GM18526 (cell line): ENCODE measurements around the gene SOCS3.

Source experiments
- POLR2A ChIP-seq: IDR thresholded peaks from 3 replicates; pipeline ENCODE4 v1.6.1; 2011; ENCODE audit not compliant: insufficient read length; ENCODE audit errors: extremely low read depth

The SOCS3 gene

DNA sequence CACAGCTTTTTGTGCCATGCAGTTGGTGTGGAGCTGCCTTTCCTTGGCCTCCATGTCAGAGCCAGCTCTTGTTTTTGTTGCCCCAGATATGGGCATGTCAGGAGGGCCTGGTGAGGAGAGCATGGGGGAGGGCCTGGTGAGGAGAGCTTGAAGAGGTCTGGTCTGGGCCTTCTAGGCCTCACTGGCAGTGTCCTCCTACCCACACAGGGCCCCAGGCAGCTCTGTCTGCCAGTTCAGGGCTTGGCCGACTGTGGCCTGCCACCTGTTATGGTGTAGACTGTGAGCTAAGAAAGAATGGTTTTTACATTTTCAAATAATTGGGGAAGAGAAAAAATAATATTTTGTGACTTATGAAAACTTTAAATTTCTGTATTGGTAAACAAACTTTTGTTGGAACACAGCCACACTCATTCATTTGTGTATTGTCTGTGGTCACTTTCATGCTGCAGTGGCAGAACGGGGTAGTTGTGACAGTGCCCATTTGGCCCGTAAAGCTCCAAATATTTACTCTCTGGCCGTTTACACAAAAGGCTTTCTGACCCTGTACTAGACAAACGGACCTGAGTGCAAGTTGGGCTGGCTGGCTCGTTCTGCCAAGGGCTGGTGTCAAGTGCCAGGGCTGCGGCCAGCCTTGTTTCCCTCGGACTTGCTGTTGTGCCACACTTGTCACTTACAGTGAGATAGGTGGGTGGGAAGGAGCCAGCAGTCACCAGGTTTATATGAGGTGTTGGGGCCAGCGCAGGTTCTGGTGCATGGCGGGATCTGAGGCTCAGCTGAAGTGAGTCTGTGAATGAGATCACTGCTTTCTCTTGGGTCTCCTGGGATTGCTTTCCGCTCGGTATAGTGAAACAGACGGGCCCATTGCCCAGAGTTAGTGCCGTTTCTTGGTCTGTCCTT, 36.8 kb upstream of the SOCS3 start:
- no peak for TF ChIP-seq POLR2A

GRCh38 chr17:78395155-78395554, 35.3 kb upstream of the SOCS3 start:
- no peak for TF ChIP-seq POLR2A

GRCh38 chr17:78394209-78394608, 34.3 kb upstream of the SOCS3 start:
- TF ChIP-seq POLR2A = no peak

DNA sequence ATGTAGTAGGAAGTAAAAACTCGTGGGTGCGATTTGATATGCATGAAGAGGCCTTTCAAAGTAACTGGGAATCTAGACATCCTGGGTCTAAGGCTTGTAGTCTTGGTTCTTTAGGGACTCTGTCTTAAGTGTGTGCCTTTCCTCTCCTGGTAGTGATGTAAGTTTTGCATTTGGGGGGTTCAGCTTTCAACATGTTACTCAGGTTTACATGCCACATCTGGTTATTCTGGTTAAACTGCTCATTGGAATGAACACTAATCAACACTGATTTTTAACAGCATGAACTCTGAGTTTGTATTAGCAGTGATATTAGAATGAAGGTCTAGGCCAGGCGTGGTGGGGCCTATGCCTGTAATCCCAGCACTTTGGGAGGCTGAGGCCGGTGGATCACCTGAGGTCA, 33.7 kb upstream of the SOCS3 start:
- TF ChIP-seq POLR2A = no peak

DNA sequence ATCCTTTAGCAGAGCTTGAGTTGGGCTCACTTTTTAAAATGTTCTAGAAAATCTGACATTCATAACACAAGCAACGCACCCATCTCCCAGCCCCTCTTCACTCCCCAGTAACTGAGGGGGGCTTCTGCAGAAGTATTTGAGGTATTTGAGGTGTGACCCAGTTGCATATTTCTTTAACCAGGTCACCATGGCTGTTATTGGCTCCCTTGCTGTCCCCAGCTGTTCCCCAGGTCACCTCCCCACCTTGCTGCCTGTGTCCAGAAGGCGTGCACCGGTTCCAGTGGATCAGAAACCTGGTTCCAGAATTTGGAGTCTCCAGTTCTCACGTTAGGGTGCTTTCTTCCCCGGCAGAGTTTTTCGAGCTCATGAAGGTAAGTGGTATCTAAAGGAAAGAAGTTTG, 32.4 kb upstream of the SOCS3 start:
- no peak for TF ChIP-seq POLR2A

DNA sequence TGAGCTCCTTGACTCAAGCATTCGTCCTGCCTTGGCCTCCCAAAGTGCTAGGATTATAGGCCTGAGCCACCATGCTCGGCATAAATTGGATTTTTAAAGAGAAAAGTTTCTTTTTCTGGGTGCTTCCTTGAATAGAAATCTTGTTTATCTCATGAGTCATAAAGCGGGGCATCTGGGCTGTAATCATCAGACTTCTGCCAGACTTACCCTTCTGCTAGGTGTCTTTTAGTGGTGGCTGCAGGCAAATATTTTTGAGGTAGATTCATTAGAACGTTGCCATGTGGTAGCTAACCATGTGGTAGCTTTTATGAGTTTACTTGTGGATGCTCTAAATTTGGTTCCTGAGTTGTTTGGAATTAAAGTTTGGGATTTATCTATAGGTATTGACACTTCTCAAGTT, 32.0 kb upstream of the SOCS3 start:
- no peak for TF ChIP-seq POLR2A

DNA sequence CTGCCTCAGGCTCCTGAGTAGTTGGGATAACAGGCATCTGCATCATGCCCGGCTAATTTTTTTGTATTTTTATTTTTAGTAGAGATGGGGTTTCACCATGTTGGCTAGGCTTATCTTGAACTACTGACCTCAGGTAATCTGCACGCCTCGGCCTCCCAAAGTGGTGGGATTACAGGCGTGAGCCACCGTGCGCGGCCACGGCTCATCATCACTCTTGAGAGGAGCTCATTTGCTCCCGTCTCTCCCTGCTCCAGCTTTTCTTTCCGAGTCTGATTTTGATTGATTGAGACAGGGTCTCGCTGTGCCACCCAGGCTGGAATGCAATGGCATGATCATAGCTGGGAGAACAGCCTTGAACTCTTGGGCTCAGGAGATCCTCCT, 31.2 kb upstream of the SOCS3 start:
- no peak for TF ChIP-seq POLR2A

GRCh38 chr17:78390241-78391050, 30.6 kb upstream of the SOCS3 start:
- no peak for TF ChIP-seq POLR2A

- no peak for TF ChIP-seq POLR2A
These were observed 28.4 kb upstream of the SOCS3 start for GRCh38 chr17:78387977-78388941.

DNA sequence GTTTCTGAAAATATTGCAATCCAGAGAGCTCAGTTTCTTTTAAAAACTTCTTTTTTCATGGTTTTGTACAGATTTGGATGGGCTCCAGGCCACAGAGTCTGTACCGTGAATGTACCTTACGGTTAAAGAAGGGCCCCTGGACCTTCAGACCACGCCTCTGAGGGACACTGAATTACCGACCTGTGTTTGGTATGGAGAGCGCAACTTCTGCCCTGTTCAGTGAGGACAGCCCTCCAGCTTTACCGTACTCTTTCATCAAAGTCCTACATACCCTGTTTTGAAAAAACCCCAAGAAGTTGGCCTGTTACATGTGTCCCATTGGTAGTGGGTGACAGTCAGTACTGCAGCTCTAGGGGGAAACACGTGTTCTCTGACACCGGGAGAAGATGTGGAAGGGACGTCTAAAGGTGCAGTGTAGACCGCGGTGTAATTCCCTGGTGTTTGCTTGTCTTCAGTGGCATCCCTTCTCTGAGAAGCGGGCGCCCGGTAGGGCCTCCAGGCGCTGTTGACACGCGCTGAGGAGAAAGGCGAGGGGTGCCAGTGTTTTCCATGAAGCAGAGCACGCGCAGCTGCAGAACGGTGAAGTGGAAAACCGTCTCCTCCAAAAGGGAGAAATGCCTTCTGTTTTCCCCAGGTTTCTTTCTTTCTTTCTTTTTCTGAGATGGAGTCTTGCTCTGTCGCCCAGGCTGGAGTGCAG, 24.8 kb upstream of the SOCS3 start:
- no peak for TF ChIP-seq POLR2A

DNA sequence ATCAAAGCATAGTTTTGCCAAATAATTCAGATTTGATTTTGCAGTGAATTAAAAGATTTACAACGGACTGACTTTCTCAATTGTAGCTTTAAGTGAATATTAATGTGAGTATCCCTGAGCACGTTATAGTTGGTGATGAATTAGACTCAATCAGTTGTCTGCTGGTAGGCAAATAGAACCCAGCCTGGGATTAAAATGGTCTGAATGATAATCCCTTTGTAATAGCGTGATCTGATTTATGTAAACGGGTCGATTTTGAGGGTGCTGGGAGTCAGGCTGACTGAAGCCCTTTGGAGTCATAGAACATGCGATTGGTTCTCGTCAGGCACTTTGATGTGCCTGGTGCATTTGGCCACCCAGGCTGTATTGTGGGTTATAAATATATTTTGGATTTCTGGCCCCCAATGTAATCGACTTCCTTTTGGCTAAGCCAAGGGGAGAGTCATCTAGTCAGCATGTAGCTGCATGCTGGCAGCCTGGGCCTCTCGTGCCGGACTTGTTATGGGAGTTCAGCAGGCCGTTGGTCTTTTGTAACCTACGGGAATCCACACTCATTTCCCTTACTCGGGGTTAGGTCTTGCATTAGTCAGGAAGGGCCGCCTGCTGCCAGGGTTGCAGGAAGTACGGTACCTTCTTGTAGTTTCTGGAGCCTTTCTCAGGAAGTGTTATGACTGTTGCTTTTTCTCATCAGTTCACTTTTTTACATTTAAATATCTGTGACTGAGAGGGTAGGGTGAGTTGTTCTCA, 24.0 kb upstream of the SOCS3 start:
- TF ChIP-seq POLR2A = no peak

DNA sequence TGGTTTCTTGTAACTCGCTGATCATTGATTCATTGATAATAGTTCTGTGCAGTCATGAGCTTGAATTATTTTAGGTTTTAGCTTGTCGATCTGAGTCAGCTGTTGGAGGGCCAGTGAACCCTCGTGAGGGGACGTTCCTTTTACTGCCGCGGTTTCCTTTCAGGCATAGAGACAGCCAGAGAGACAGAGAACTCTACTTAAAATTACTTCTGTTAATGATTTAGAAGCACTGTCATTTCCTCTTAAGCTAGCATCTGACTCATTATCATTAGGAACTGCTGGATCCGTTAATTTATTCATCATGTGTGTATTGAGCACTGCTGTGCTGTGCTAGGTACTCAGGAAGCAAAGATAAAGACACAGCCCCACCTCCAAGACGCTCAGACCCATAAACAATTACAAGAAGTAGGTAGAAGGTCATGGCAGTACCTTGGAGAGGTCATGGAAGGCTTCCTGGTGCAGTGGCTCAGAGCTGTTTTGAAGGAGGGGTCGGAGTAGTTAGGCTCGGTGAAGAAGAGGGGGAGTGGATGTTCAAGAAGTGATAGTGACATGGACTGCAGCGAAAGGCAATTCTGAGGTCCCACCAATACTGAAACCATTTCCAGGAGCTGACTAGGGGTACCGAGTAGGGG, 21.8 kb upstream of the SOCS3 start:
- TF ChIP-seq POLR2A = no peak

DNA sequence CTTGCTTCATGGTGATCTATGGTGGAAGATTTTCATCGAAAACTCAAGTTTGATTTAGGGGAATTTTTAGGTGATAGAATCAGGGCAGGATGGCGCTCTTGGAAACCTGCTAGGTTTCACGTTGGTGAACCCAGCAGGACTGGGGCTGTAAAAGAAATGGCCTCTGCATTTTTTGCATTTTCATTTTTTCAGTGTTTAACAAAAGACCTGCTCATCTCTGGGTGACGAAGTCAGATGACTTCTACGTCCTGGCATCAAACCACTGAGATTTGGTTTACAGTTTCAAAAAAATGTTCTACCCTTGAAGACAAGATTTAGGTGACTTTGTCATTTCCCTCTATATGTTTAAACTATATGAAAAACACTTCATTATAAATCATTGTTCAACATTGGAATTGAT, 20.5 kb upstream of the SOCS3 start:
- no peak for TF ChIP-seq POLR2A
